Activated gamma-delta T cell (primary cell): ENCODE results near the gene PADI3.

Experiments
- DNase-seq: peaks from one replicate; lab custom pipeline; 2025; lab: John Stamatoyannopoulos, UW

PADI3 gene

DNA sequence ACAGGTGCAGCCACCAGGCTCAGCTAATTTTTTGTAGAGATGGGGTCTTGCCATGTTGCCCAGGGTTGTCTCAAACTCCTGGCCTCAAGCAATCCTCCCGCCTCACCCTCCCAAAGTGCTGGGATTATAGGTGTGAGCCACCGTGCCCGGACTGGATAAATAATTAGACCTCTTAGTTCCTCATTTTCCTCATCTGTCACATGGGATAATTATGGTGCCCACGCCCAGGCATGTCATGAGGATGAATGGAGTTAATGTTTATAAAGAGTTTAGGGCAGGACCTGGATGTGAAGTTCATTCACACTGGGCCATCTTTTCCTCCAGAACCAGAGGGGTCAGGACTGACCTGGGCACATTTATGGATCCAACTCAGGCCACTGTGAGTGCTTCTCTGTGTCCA, 23.7 kb downstream of the PADI3 start:
- DNase-seq = no peak

DNA sequence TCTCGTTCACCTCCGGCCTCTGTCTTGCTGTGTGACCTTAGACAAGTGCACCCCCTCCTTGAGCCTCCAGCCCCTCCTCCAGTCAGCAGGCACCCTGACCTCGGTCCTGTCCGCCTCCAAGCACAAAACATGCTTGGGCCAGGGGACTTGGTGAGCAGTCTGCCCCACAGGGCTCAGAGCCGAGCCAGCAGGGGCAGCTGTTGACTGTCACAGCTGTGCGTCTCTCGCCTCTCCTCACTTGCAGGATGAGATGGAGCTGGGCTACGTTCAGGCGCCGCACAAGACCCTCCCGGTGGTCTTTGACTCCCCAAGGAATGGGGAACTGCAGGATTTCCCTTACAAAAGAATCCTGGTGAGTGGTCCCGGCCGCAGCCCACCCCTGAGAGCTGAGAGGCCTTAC, 24.2 kb downstream of the PADI3 start:
- DNase-seq = no peak

DNA sequence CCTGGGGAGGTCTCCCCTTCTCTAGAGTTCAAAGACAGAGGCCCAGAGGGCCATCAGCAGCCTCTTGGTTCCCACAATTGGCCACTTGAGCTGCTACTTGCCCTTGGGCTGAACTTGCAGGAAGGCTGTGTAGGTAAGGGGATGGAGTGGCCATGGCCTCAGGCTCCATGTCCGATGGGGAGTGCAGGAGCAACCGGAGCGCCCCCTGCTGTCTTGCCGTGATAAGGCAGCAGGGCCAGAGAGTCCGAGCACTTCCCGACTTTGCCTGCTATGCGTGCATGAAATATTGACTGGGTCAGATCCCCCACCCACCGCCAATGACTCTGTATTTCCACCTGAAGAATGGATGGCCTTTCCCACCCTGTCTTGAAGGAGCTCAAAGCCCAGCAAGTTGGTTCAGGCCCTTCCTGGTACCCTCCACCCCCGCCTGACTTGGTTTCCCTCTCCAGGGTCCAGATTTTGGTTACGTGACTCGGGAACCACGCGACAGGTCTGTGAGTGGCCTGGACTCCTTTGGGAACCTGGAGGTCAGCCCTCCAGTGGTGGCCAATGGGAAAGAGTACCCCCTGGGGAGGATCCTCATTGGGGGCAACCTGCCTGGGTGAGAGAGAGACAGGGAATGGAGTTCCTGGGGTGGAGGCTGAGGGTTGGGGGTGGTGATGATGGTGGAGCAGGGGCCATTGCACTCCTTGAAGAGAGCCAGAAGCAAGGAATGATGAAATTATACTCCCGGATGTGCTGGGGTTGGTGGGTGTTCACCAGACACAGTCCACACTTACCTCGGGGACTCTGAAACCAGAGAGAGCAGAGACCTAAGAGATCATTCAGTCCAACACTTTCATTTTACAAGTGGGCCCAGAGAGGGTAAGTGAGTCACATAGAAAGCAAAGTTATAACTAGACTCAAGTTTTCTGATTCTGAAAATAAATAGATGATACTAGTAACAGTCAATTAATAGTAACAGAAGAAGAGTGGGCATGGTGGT, 25.6 kb downstream of the PADI3 start:
- no peak for DNase-seq

DNA sequence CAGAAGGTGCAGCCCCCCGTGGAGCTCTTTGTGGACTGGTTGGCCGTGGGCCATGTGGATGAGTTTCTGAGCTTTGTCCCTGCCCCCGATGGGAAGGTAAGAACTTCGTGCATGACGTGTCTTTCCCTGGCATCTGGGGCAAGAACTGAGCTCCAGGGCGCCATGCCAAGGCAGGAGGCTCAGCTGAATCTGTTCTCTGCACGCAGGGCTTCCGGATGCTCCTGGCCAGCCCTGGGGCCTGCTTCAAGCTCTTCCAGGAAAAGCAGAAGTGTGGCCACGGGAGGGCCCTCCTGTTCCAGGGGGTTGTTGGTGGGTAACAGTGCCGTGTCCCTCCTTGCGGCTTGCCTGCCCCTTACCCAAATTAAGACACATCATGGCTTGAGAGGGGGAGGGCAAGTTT, 27.7 kb downstream of the PADI3 start:
- DNase-seq = no peak

DNA sequence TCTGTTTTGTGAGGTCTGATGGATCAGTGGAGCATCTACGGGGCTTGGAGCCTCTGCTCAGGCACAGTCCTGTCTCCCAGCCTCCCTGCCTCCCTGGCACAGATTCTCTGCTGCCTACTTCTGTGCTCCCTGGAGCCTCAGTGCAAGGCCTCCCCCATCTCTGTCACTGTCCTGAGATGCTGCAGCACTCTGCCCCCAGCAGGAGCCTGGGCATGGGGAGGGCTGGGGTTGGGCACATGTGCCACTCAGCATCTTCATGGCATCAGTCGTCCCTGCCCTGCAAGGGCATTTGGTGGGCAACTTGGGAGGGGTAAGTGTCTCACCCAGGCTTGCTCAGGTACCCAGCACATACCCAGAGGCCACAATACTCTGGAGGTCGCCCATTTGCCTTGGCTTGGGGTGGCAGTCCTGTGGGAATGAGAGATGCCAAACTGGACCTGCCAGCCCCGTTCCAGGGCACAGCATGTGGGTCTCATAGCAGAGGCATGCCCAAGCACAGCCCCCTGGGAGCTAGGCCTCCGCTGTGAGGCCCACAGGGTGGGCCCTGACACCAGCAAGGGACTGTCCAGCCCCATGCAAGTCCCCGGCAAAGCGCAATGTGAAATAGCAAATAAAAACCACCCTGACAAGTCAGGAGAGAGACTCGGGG, 28.7 kb downstream of the PADI3 start:
- no peak for DNase-seq

DNA sequence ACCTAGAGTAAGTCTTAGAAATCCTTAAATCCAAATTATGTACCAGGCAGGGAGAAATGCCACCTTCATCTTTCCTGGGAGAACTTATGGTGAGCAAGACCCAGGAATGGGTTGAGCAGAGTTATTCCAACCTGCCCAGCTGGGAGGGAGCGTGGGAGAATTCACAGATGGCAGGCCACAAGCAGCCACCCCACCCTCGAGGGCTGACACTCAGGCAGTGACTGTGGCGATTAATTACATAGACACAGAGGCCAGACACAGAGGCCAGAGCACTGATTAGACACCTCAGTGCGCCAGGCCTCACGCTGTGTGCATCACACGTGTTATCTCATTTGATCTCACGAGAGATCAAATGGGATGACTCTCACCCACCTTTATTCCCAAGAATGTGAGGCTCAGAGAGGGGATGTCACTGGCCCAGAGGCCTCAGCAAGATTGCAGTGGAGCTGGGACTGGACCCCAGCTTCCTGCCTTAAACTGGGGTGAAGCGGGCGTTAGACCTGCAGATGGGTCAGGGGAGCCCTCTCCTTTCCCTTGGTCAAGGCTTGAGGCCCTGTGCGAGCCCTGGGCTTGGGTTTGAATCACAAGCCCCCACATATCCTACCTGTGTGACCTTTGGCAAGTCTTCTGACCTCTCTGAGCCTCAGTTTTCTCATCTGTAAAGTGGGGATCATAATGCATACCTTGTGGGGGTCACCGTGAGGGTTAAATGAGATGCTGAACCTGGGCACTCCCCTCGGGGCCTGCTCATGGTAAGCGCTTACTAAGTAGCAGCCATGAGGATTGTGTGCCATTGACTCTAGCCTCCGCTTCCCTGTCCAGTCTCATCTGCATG, 30.3 kb downstream of the PADI3 start:
- DNase-seq = no peak

DNA sequence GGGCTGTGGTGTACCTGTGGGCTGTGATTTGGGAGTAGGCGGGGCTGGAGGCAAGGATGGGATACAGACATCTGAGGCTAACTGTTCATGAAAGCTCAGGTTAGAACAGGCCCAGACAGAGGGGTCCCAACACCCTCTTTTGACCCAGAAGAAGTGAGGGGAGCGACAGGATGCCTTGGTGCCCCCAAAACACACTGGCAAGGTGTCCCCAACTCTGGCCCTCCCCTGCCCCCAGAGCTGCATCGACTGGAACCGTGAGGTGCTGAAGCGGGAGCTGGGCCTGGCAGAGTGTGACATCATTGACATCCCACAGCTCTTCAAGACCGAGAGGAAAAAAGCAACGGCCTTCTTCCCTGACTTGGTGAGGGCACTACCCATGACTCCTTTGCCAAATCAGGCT, 31.5 kb downstream of the PADI3 start:
- DNase-seq = no peak

DNA sequence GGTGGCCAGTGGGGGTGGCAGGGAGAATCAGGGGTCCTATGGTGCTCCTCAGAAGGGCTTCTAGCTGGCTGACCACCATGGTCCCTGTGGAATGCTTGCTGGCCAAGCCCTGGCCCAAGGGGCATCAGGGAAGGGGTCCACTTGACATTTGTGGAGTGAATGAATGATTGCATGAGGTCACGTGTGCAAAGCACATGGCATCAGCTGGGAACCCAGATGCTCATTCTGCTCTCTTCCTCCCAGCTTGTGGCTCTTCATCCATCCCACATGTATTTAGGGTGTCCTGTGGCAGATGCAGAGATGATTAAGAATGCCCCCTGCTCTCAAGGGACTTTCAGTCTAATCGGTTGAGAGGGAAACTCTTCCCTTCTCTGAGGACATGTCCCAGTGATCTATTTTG, 32.0 kb downstream of the PADI3 start:
- DNase-seq = no peak

DNA sequence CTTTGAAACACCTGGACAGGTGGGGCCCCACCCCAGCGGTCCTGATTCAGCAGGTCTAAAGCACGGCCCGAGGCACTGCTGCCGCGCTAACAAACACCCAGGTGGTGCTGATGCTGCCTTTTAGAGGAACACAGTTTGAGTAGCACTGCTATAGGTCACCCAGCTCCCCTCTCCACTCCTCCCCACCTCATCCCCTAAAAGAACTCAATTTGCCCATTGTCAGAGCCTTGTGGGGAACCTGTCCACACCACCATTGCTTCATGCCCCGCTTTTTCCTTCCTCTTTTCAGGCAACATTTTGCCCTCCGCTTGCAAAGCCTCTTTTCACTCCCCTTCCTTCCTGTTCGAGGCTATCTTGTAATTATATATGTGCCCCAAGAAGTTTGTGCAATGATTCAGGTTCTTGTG, 32.9 kb downstream of the PADI3 start:
- no peak for DNase-seq

DNA sequence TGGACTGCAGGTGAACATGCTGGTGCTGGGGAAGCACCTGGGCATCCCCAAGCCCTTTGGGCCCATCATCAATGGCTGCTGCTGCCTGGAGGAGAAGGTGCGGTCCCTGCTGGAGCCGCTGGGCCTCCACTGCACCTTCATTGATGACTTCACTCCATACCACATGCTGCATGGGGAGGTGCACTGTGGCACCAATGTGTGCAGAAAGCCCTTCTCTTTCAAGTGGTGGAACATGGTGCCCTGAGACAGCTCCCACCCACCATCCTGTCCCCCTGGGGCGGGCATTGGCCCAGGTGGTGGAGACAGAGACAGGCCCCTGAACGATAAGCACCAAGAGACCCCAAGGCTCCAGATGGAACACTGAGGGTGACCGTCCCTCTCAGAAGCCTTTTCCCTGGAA, 33.9 kb downstream of the PADI3 start:
- DNase-seq = no peak

DNA sequence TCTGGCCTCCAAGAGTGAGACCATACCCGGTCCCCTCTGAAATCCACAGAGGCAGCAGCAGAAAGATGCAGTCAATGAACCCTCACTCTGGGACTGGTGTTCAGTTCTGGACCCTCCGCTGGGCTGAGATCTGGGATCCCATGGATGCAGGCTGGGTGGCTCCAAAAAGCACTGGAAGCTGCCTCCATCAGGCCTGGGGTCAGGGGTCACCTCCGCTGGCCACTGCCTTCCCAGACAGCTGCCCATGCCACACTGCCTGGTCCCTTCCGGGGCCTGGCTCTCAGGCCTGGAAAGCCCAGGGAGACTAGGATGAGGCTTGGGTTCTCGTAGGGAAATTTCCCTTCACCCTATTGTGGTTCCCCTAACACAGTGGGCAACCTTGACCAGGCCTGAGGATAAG, 37.7 kb downstream of the PADI3 start:
- no peak for DNase-seq

DNA sequence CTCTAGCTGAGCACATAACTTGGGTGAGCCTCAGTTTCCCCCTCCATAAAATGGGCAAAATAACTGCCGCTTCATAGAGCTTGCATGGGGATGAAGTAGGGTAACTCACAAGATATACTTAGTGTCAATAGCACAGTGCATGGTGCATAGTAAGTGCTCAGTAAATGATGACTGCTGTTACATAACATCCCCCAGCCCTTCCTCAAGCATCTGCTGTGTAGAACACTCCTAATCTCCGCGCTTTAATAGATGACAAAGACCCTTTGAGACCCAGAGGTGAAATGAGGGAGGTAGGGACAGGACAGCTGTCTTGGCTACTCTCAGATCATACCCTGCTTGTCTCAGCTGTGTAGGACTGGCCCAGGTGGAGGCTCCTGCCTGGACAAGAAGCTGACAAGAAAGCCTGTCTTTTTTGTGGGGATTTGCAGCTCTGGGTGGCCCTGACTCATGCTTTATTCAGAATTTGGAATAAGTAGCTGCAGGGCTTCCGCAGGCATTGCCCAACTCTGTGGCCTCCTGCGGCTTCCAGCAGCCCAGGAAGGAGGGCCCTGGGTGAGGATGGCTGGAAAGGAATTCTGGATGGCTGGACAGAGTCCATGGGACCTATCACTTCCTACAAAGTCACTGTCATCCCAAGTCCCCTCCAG, 38.4 kb downstream of the PADI3 start:
- DNase-seq = no peak

DNA sequence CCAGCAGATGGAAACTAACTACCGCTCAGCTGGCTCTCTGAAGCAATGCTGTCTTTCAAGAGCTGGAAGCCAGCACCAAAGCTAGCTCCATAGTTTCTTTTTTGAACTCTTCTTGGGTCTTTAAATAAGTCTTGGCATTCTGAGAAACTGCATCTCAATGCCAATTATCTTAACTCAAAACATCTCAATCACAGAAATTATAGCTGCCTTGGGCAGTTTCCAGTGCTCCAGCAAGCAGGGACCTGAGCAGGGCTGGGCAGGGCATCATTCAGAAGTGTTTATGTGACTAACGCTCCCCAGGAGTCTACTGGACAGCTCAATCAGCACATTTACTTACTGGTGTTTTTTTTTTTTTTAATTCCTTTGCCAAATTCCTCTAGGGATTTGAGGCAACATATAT, 40.8 kb downstream of the PADI3 start:
- DNase-seq = no peak

DNA sequence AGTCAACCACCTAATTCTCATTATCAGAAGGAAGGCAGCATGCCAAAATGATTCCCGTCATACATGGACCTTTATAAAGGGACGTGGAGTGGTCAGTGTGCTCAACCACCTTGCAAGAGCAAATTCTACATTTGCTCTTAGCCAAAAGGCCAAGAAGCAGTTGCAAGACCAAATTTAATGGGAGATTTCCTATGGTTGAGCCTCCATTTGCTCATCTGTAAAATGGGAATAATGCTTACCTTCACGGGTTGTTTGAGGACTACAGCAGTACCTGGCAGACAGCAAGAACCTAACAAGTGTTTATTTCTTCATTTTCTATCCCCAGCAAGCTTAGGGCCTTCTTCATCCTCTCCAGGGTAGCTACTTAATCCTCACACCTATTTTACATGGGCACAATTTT, 41.7 kb downstream of the PADI3 start:
- no peak for DNase-seq

DNA sequence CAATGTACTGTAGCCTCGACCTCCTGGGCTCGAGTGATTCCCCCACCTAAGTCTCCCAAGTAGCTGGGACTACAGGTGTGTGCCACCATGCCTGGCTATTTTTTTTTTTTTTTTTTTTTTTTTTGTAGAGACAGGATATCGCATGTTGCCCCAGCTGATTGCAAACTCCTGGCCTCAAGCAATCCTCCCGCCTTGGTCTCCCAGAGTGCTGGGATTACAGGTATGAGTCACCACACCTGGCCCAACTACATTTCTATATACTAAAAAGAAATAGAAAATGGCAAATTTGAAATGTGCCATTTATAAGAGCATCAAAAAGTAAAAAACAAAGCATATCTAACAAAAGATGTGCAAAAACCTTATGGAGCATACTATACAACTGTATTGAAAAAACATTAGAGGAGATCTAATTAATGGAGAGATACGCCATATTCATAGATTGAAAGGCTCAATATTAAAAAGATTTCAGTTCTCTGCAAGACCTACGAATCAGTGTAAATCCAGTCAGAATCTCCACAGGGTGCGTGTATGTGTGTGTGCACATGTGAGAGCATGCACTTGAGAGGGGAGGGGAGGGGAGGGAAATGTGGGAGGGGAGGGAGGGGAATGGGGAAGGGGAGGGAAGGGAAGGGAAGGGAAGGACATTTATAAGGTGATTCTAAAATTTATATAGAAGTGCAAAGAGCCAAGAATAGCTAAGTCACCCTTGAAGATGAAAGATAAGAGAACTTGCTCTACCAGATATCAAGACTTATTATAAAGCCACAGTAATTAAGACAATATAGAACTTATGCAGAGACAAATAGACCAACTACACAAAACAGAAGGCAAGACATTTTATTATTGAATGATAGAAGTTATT, 43.6 kb downstream of the PADI3 start:
- no peak for DNase-seq

DNA sequence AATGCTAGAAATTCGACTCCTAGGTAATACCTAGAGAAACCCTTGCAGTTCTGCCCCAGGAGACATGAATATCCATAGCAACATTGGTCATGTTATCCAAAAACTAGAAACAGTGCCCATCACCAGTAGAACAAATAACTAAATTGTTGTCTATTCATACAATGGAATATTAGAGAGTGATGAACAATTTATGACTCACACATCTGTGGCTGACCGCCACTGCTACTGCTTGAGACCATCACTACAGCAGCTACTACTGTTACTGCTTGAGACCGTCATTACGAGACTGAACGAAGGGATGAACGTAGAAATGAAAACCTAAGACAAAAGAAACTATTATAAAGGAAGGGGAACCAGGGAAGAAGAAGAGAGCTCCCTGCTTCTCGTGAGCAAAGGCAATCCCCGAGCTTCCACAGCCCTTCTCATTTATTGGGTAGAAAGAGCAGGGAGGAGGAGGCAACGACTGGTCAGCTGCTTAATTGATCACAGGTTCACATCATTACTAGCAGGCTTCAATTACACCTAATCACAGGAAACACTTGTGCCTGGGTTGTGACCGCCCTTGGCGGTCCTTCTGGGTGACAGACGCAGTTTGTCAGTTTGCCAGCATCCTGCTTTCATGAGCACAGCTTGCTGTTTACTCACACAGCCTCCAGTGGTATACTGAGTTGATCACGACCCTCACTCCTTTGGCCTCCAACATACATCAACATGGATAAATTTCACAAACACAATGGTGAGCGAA, 45.0 kb downstream of the PADI3 start:
- no peak for DNase-seq

DNA sequence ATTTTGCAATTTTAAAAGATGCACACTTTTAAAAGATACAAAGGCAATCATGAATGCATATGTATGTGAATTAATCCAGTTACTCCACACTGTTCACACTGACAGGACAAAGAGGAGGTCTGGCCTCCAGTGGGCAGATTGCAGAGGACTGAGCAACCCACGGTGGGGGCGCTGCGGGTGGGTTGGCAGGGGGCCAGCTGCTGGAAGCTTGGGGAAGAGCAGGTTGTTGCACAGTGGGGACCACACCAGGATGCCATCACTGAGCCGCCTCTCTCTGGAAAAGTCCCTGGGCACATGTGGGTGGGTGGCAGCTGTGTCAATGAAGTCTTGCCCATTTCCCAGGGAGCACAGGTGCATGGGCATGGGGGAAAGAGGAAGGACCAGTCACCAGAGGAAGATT, 46.4 kb downstream of the PADI3 start:
- no peak for DNase-seq

DNA sequence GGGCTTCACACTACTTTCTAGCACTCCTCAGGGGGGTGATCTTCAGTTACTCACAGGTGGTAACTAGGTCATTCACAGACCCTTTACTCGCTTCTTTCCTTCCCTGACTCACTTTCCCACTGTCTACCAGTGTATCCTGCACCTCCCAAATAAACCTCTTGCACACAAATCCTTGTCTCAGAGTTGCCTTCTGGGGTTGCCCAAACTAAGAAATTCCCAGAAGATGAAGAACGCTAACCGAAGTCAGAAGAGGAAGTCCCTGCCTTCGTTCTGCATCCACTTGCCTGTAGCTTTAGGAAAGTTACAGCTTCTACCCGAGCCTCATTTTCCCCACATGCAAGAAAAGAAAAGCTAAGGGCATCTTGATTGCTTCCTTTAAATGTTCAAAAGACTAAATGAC, 47.2 kb downstream of the PADI3 start:
- DNase-seq = no peak

DNA sequence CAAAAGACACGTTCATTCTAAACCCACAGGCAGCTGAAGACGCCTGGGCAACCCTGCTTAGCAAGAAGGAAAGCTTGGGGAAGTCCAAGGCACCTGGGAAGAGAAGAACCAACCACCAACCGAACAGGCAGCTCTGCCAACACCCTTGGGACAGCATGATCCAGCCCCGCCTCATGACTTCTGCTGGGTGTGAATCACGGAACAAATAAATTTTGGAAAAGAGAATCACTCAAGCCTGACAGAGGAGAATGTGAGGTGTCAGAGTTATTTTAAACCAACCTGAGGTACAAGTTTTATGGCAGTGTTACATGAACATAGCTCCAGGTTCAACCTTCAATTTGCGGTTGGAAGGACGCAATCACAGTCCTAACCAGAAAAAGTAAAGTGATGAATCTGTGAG, 49.1 kb downstream of the PADI3 start:
- DNase-seq = no peak

DNA sequence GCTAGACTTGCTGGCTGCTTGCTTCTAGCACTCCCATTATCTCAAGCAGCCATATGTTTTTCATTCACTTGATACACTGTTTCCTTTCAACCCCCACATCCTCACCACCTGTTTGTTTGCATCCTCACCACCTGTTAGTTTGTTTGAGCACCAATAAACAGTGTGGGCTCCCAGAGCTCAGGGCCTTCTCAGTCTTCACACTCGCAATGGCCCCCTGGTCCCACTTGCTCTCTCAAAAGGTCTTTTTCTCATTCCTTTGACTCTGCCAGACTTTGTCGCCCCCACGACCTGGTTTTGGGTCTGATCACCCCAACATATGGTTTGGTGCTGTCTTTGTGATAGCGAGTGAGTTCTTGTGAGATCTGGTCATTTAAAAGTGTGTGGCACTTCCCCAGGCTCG, 52.9 kb downstream of the PADI3 start:
- no peak for DNase-seq
